HEK293T (cell line): ENCODE results near the gene ZBTB3.

Experiments used
- ARNT ChIP-seq: fragments of 450-650 bp; IDR thresholded peaks from 2 replicates; pipeline ENCODE4 v1.6.1; 2017; ENCODE audit warnings: mild to moderate bottlenecking
- BHLHE40 ChIP-seq: fragments of 450-650 bp; IDR thresholded peaks from 2 replicates; pipeline ENCODE4 v1.6.1; 2016; ENCODE audit warnings: mild to moderate bottlenecking, moderate library complexity, borderline replicate concordance
- CTBP1 ChIP-seq: fragments of 450-650 bp; IDR thresholded peaks from 2 replicates; pipeline ENCODE4 v1.6.1; 2016; ENCODE audit warnings: borderline replicate concordance
- ELF4 ChIP-seq: fragments of 450-650 bp; IDR thresholded peaks from 2 replicates; pipeline ENCODE4 v1.6.1; 2017; ENCODE audit warnings: antibody characterized with exemption
- FOXM1 ChIP-seq: fragments of 450-650 bp; IDR thresholded peaks from 2 replicates; pipeline ENCODE4 v1.6.1; 2017; ENCODE audit warnings: mild to moderate bottlenecking, borderline replicate concordance
- HDGF ChIP-seq: fragments of 450-650 bp; IDR thresholded peaks from 2 replicates; pipeline ENCODE4 v1.6.1; 2017; ENCODE audit warnings: antibody characterized with exemption, borderline replicate concordance
- L3MBTL2 ChIP-seq: fragments of 450-650 bp; conservative IDR thresholded peaks from 2 replicates; pipeline ENCODE4 v1.6.1; 2016; ENCODE audit warnings: mild to moderate bottlenecking
- SP1 ChIP-seq: fragments of 450-650 bp; IDR thresholded peaks from 2 replicates; pipeline ENCODE4 v1.6.1; 2017
- SUZ12 ChIP-seq: fragments of 450-650 bp; IDR thresholded peaks from 2 replicates; pipeline ENCODE4 v1.6.1; 2016; ENCODE audit warnings: mild to moderate bottlenecking
- ZNF384 ChIP-seq: fragments of 450-650 bp; IDR thresholded peaks from 2 replicates; pipeline ENCODE4 v1.6.1; 2016

- TF ChIP-seq FOXM1: no peak
- TF ChIP-seq BHLHE40: no peak
- no peak for TF ChIP-seq ZNF384
- no peak for TF ChIP-seq SP1
- TF ChIP-seq L3MBTL2: no peak
- TF ChIP-seq CTBP1: no peak
- no peak for TF ChIP-seq HDGF
- no peak for TF ChIP-seq SUZ12
- TF ChIP-seq ELF4: no peak
- no peak for TF ChIP-seq ARNT
Measured at GRCh38 chr11:62747475-62748160, 6.3 kb downstream of the ZBTB3 start.
